ENCODE measurements around the gene SLC29A2.

DNA sequence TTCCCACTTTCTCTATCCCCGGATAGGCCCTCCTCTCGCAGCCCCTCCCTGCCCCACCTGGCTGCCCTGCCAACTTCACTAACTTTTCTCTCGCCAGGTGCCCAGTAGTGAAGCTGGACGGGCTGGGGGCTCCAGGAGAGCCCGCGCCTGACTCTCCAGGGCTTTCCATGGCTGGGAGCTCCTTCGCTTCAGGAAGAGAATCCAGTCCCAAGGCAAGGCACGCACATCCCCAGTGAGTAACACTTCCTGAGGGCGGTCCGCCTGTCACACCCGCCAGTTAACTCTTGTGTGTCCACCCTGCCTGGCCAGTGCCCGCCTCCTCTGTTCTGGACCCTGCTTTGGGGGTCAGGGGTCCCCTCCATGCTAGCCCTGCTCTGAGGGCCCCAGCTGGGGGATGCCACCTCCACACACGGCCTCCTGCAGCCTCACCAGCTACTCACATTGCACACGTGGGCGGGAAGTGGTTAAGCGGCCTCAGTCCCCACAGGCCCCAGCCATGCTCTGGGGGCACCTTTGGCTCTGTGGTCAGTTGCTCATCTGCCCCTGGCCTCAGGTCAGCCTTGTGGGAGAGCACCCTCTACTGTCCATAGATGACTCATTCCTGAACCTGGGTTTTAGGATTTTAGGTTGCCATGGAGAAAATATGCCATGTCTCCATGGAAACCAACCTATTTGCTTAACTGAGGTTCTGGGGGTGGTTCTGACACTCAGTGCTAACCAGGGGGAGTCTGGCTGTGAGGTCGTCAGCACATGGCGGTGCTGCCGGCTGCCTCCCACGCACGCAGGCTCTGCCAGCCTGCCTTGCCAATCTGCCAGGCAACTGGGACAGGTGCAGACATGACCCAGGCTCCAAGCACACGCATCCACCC lies 35.1 kb downstream of the SLC29A2 start, which contains the start of gene RIN1:
- TF ChIP-seq, protein P1, sequence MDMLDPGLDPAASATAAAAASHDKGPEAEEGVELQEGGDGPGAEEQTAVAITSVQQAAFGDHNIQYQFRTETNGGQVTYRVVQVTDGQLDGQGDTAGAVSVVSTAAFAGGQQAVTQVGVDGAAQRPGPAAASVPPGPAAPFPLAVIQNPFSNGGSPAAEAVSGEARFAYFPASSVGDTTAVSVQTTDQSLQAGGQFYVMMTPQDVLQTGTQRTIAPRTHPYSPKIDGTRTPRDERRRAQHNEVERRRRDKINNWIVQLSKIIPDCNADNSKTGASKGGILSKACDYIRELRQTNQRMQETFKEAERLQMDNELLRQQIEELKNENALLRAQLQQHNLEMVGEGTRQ (IDR thresholded peaks at IDR 0.05; ENCODE audit: low read length) = no peak
- TF ChIP-seq, protein P2, sequence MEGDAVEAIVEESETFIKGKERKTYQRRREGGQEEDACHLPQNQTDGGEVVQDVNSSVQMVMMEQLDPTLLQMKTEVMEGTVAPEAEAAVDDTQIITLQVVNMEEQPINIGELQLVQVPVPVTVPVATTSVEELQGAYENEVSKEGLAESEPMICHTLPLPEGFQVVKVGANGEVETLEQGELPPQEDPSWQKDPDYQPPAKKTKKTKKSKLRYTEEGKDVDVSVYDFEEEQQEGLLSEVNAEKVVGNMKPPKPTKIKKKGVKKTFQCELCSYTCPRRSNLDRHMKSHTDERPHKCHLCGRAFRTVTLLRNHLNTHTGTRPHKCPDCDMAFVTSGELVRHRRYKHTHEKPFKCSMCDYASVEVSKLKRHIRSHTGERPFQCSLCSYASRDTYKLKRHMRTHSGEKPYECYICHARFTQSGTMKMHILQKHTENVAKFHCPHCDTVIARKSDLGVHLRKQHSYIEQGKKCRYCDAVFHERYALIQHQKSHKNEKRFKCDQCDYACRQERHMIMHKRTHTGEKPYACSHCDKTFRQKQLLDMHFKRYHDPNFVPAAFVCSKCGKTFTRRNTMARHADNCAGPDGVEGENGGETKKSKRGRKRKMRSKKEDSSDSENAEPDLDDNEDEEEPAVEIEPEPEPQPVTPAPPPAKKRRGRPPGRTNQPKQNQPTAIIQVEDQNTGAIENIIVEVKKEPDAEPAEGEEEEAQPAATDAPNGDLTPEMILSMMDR (IDR thresholded peaks at IDR 0.05; ENCODE audit: control extremely low read depth in 1 of 3, insufficient read depth in 1 of 3, low read depth in 1 of 3, low read length in 3 of 3) = peak in 2 of 3 experiments; percentile 65 to 75; a peak in 3 of 4 replicates
- no peak for TF ChIP-seq SP1 (IDR thresholded peaks at IDR 0.05; ENCODE audit: low read depth, low read length)
- TF ChIP-seq, protein P3, sequence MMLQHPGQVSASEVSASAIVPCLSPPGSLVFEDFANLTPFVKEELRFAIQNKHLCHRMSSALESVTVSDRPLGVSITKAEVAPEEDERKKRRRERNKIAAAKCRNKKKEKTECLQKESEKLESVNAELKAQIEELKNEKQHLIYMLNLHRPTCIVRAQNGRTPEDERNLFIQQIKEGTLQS (IDR thresholded peaks at IDR 0.05; ENCODE audit: insufficient read depth, low read depth, low read length) = no peak
